HepG2 (cell line): ENCODE results near the gene NRK.

Experiments
- EP300 ChIP-seq, 3 experiments: sonication (generic) in 1 of 3; formaldehyde crosslinking in 1 of 3; IDR thresholded peaks; 2 replicates each; pipeline versions ENCODE4 v1.5.1 to v1.6.1; 2011 to 2020; ENCODE audit warnings: low read depth in 2 of 3, low read length in 2 of 3, borderline replicate concordance in 1 of 3, improper control_type of control experiment in 1 of 3, mild to moderate bottlenecking in 1 of 3, missing genetic modification reagents in 1 of 3, moderate library complexity in 1 of 3
- HNRNPUL1 ChIP-seq: fragments of 200-400 bp; formaldehyde crosslinking; IDR thresholded peaks from 2 replicates; pipeline ENCODE4 v1.6.1; 2017; ENCODE audit warnings: low read depth, mild to moderate bottlenecking, low read length, moderate library complexity
- NFE2L1 ChIP-seq: sonication (generic); formaldehyde crosslinking; IDR thresholded peaks from 2 replicates; pipeline ENCODE4 v1.4.0; 2020; ENCODE audit warnings: missing genetic modification reagents, mild to moderate bottlenecking, borderline replicate concordance
- POLR2A ChIP-seq, 2 experiments: IDR thresholded peaks; 2 replicates each; pipeline ENCODE4 v1.6.1; 2011; ENCODE audit warnings: low read depth in 2 of 2, low read length in 2 of 2, mild to moderate bottlenecking in 1 of 2, moderate library complexity in 1 of 2; ENCODE audit not compliant: insufficient read depth in 1 of 2
- REST ChIP-seq, 2 experiments: IDR thresholded peaks; 2 replicates each; pipeline ENCODE4 v1.6.1; 2011 to 2012; ENCODE audit warnings: low read length in 2 of 2, borderline replicate concordance in 1 of 2, low read depth in 1 of 2, mild to moderate bottlenecking in 1 of 2, moderate library complexity in 1 of 2
- ZBTB33 ChIP-seq: sonication (generic); formaldehyde crosslinking; IDR thresholded peaks from 2 replicates; pipeline ENCODE4 v1.4.0; 2020; ENCODE audit warnings: missing genetic modification reagents
- ZFP82 ChIP-seq: sonication (generic); formaldehyde crosslinking; IDR thresholded peaks from 2 replicates; pipeline ENCODE4 v1.5.1; 2020; ENCODE audit warnings: mild to moderate bottlenecking, missing genetic modification reagents, borderline replicate concordance
- ZHX1 ChIP-seq: sonication (generic); formaldehyde crosslinking; IDR thresholded peaks from 2 replicates; pipeline ENCODE4 v1.8.1; 2022; ENCODE audit warnings: low read depth, mild to moderate bottlenecking, missing genetic modification reagents
- ZNF235 ChIP-seq: sonication (generic); formaldehyde crosslinking; IDR thresholded peaks from 2 replicates; pipeline ENCODE4 v1.8.1; 2023; ENCODE audit warnings: mild to moderate bottlenecking, missing genetic modification reagents, borderline replicate concordance
- TF ChIP-seq, protein P1 (sequence below): sonication (generic); formaldehyde crosslinking; IDR thresholded peaks from 2 replicates; pipeline ENCODE4 v1.4.0; 2020; ENCODE audit warnings: mild to moderate bottlenecking, missing genetic modification reagents
- TF ChIP-seq, protein P2 (sequence below): sonication (generic); formaldehyde crosslinking; IDR thresholded peaks from 2 replicates; pipeline ENCODE4 v1.9.0; 2021; ENCODE audit warnings: mild to moderate bottlenecking, missing genetic modification reagents

- no peak for TF ChIP-seq ZFP82 (CRISPR knock-in tag)
- no peak for TF ChIP-seq ZNF235 (CRISPR knock-in tag)
- TF ChIP-seq HNRNPUL1: no peak
- no peak for TF ChIP-seq ZHX1 (CRISPR knock-in tag)
- TF ChIP-seq NFE2L1: no peak
- TF ChIP-seq ZBTB33 (CRISPR knock-in tag): no peak
- no peak for TF ChIP-seq POLR2A (IDR thresholded peaks at IDR 0.05; ENCODE audit: insufficient read depth in 1 of 2, low read depth in 2 of 2, low read length in 2 of 2)
- no peak for TF ChIP-seq REST (IDR thresholded peaks at IDR 0.05; ENCODE audit: borderline replicate concordance in 1 of 2, low read depth in 1 of 2, low read length in 2 of 2)
- no peak for TF ChIP-seq EP300 (IDR thresholded peaks at IDR 0.05; ENCODE audit: low read depth in 2 of 2, low read length in 2 of 2)
- no peak for TF ChIP-seq EP300 (CRISPR knock-in tag; IDR thresholded peaks at IDR 0.05; ENCODE audit: borderline replicate concordance)
- TF ChIP-seq, protein P1, sequence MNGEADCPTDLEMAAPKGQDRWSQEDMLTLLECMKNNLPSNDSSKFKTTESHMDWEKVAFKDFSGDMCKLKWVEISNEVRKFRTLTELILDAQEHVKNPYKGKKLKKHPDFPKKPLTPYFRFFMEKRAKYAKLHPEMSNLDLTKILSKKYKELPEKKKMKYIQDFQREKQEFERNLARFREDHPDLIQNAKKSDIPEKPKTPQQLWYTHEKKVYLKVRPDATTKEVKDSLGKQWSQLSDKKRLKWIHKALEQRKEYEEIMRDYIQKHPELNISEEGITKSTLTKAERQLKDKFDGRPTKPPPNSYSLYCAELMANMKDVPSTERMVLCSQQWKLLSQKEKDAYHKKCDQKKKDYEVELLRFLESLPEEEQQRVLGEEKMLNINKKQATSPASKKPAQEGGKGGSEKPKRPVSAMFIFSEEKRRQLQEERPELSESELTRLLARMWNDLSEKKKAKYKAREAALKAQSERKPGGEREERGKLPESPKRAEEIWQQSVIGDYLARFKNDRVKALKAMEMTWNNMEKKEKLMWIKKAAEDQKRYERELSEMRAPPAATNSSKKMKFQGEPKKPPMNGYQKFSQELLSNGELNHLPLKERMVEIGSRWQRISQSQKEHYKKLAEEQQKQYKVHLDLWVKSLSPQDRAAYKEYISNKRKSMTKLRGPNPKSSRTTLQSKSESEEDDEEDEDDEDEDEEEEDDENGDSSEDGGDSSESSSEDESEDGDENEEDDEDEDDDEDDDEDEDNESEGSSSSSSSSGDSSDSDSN: no peak
- TF ChIP-seq, protein P2, sequence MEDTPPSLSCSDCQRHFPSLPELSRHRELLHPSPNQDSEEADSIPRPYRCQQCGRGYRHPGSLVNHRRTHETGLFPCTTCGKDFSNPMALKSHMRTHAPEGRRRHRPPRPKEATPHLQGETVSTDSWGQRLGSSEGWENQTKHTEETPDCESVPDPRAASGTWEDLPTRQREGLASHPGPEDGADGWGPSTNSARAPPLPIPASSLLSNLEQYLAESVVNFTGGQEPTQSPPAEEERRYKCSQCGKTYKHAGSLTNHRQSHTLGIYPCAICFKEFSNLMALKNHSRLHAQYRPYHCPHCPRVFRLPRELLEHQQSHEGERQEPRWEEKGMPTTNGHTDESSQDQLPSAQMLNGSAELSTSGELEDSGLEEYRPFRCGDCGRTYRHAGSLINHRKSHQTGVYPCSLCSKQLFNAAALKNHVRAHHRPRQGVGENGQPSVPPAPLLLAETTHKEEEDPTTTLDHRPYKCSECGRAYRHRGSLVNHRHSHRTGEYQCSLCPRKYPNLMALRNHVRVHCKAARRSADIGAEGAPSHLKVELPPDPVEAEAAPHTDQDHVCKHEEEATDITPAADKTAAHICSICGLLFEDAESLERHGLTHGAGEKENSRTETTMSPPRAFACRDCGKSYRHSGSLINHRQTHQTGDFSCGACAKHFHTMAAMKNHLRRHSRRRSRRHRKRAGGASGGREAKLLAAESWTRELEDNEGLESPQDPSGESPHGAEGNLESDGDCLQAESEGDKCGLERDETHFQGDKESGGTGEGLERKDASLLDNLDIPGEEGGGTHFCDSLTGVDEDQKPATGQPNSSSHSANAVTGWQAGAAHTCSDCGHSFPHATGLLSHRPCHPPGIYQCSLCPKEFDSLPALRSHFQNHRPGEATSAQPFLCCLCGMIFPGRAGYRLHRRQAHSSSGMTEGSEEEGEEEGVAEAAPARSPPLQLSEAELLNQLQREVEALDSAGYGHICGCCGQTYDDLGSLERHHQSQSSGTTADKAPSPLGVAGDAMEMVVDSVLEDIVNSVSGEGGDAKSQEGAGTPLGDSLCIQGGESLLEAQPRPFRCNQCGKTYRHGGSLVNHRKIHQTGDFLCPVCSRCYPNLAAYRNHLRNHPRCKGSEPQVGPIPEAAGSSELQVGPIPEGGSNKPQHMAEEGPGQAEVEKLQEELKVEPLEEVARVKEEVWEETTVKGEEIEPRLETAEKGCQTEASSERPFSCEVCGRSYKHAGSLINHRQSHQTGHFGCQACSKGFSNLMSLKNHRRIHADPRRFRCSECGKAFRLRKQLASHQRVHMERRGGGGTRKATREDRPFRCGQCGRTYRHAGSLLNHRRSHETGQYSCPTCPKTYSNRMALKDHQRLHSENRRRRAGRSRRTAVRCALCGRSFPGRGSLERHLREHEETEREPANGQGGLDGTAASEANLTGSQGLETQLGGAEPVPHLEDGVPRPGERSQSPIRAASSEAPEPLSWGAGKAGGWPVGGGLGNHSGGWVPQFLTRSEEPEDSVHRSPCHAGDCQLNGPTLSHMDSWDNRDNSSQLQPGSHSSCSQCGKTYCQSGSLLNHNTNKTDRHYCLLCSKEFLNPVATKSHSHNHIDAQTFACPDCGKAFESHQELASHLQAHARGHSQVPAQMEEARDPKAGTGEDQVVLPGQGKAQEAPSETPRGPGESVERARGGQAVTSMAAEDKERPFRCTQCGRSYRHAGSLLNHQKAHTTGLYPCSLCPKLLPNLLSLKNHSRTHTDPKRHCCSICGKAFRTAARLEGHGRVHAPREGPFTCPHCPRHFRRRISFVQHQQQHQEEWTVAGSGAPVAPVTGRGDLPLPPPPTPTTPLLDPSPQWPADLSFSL (CRISPR knock-in tag): no peak
Measured at GRCh38 chrX:105822138-105823091, at the start of gene NRK.
